GM23338 (cell line): ENCODE measurements around the gene IRAK1. TPM values are rescaled to one million over a fixed set of nuclear protein-coding genes. Genes with fewer than 3 reads are reported as not detected.

Experiments used
- ATAC-seq: fragments of 200-7000 bp; cut with Tn5 transposase; 3 replicates; pipeline ENCODE4 v1.9.1; 2020
- DNase-seq: peaks from one replicate; pipeline ENCODE4 v3.0.0-alpha.2; 2015; ENCODE audit warnings: low spot score
- H2AFZ ChIP-seq: fragments of 200-600 bp; sonication (generic); 2 replicates; pipeline ENCODE4 v1.8.0; 2016; ENCODE audit warnings: antibody characterized with exemption, mild to moderate bottlenecking, moderate library complexity
- H3F3A ChIP-seq: fragments of 200-600 bp; sonication (generic); replicated peaks from 2 replicates; pipeline ENCODE4 v1.8.0; 2017; ENCODE audit warnings: antibody characterized with exemption, mixed run types, low read depth
- H3K27ac ChIP-seq: fragments of 200-600 bp; sonication (generic); 2 replicates; pipeline ENCODE4 v1.6.1; 2016; ENCODE audit warnings: low read depth
- H3K27me3 ChIP-seq: fragments of 200-600 bp; sonication (generic); 2 replicates; pipeline ENCODE4 v1.8.0; 2016; ENCODE audit warnings: mild to moderate bottlenecking, mixed run types, moderate library complexity; ENCODE audit not compliant: insufficient read depth
- H3K36me3 ChIP-seq: fragments of 200-600 bp; sonication (generic); 2 replicates; pipeline ENCODE4 v1.8.0; 2016; ENCODE audit warnings: mild to moderate bottlenecking; ENCODE audit not compliant: insufficient read depth
- H3K4me1 ChIP-seq: fragments of 200-600 bp; sonication (generic); 2 replicates; pipeline ENCODE4 v1.8.0; 2016; ENCODE audit warnings: mild to moderate bottlenecking, moderate library complexity; ENCODE audit not compliant: insufficient read depth
- H3K4me2 ChIP-seq: fragments of 200-600 bp; sonication (generic); 2 replicates; pipeline ENCODE4 v1.7.1; 2017; ENCODE audit warnings: mixed run types
- H3K4me3 ChIP-seq: fragments of 200-600 bp; sonication (generic); 2 replicates; pipeline ENCODE4 v1.6.1; 2016; ENCODE audit warnings: mixed run types
- H3K79me2 ChIP-seq: fragments of 200-600 bp; sonication (generic); replicated peaks from 2 replicates; pipeline ENCODE4 v1.8.0; 2017; ENCODE audit warnings: mild to moderate bottlenecking; ENCODE audit not compliant: insufficient read depth
- H3K9me2 ChIP-seq: fragments of 200-600 bp; sonication (generic); 2 replicates; pipeline ENCODE4 v1.8.0; 2017; ENCODE audit not compliant: insufficient read depth
- H4K20me1 ChIP-seq: fragments of 200-600 bp; sonication (generic); replicated peaks from 2 replicates; pipeline ENCODE4 v1.8.0; 2017; ENCODE audit warnings: mild to moderate bottlenecking; ENCODE audit not compliant: insufficient read depth
- H3K27ac Mint-ChIP-seq: 2 replicates; pipeline ENCODE4 v1.8.0; 2020; ENCODE audit warnings: inconsistent platforms, mild to moderate bottlenecking, moderate library complexity, mixed read lengths
- H3K27me3 Mint-ChIP-seq: 3 replicates; pipeline ENCODE4 v1.8.0; 2022; ENCODE audit warnings: low read depth, mild to moderate bottlenecking, moderate library complexity, mixed read lengths, inconsistent platforms; ENCODE audit not compliant: insufficient read depth, poor library complexity
- H3K36me3 Mint-ChIP-seq: 3 replicates; pipeline ENCODE4 v1.8.0; 2021; ENCODE audit warnings: low read depth, mild to moderate bottlenecking, inconsistent platforms, moderate library complexity, mixed read lengths
- H3K4me1 Mint-ChIP-seq: 3 replicates; pipeline ENCODE4 v1.8.0; 2020; ENCODE audit warnings: mild to moderate bottlenecking, inconsistent platforms, mixed read lengths
- H3K4me3 Mint-ChIP-seq: 3 replicates; pipeline ENCODE4 v1.8.0; 2021; ENCODE audit warnings: moderate library complexity, mild to moderate bottlenecking, inconsistent platforms, mixed read lengths
- H3K9me3 Mint-ChIP-seq: 3 replicates; pipeline ENCODE4 v1.8.0; 2020; ENCODE audit warnings: moderate library complexity, mild to moderate bottlenecking, inconsistent platforms, mixed read lengths
- EZH2phosphoT487 ChIP-seq: fragments of 200-600 bp; sonication (generic); IDR thresholded peaks from one replicate; pipeline ENCODE4 v1.8.1; 2018; ENCODE audit warnings: antibody characterized with exemption; ENCODE audit not compliant: unreplicated experiment
- NANOG ChIP-seq: IDR thresholded peaks from 2 replicates; pipeline ENCODE4 v1.6.1; 2016; ENCODE audit warnings: antibody characterized with exemption, borderline replicate concordance
- REST ChIP-seq: IDR thresholded peaks from one replicate; pipeline ENCODE4 v1.6.1; 2018; ENCODE audit warnings: antibody characterized with exemption; ENCODE audit not compliant: unreplicated experiment
- STAT1 ChIP-seq: IDR thresholded peaks from one replicate; pipeline ENCODE4 v1.6.1; 2016; ENCODE audit warnings: antibody characterized with exemption; ENCODE audit not compliant: unreplicated experiment
- polyA plus RNA-seq: library from polyadenylated mRNA; unstranded; fragments of >200 nt; fragmentation: Nextera tagmentation; extraction: Ambion mirVana; gene quantifications from 2 replicates; pipeline ENCODE4 v1.2.1, GENCODE V29; 2016
- total RNA-seq: library from RNA; depleted of rRNA; stranded (reverse); fragments of >200 nt; shearing (Covaris generic); gene quantifications from 2 replicates; pipeline ENCODE4 v1.2.3, GENCODE V29; 2014
- TF ChIP-seq, protein P1 (sequence below): fragments of 250-450 bp; sonication (Bioruptor Pico); IDR thresholded peaks from 2 replicates; pipeline ENCODE4 v1.5.0; 2020; ENCODE audit warnings: mild to moderate bottlenecking, moderate library complexity

IRAK1 gene
- total and polyA plus RNA-seq, 2 experiments from 2014 or later: 21.6 to 38.0 TPM

- TF ChIP-seq, protein P1, sequence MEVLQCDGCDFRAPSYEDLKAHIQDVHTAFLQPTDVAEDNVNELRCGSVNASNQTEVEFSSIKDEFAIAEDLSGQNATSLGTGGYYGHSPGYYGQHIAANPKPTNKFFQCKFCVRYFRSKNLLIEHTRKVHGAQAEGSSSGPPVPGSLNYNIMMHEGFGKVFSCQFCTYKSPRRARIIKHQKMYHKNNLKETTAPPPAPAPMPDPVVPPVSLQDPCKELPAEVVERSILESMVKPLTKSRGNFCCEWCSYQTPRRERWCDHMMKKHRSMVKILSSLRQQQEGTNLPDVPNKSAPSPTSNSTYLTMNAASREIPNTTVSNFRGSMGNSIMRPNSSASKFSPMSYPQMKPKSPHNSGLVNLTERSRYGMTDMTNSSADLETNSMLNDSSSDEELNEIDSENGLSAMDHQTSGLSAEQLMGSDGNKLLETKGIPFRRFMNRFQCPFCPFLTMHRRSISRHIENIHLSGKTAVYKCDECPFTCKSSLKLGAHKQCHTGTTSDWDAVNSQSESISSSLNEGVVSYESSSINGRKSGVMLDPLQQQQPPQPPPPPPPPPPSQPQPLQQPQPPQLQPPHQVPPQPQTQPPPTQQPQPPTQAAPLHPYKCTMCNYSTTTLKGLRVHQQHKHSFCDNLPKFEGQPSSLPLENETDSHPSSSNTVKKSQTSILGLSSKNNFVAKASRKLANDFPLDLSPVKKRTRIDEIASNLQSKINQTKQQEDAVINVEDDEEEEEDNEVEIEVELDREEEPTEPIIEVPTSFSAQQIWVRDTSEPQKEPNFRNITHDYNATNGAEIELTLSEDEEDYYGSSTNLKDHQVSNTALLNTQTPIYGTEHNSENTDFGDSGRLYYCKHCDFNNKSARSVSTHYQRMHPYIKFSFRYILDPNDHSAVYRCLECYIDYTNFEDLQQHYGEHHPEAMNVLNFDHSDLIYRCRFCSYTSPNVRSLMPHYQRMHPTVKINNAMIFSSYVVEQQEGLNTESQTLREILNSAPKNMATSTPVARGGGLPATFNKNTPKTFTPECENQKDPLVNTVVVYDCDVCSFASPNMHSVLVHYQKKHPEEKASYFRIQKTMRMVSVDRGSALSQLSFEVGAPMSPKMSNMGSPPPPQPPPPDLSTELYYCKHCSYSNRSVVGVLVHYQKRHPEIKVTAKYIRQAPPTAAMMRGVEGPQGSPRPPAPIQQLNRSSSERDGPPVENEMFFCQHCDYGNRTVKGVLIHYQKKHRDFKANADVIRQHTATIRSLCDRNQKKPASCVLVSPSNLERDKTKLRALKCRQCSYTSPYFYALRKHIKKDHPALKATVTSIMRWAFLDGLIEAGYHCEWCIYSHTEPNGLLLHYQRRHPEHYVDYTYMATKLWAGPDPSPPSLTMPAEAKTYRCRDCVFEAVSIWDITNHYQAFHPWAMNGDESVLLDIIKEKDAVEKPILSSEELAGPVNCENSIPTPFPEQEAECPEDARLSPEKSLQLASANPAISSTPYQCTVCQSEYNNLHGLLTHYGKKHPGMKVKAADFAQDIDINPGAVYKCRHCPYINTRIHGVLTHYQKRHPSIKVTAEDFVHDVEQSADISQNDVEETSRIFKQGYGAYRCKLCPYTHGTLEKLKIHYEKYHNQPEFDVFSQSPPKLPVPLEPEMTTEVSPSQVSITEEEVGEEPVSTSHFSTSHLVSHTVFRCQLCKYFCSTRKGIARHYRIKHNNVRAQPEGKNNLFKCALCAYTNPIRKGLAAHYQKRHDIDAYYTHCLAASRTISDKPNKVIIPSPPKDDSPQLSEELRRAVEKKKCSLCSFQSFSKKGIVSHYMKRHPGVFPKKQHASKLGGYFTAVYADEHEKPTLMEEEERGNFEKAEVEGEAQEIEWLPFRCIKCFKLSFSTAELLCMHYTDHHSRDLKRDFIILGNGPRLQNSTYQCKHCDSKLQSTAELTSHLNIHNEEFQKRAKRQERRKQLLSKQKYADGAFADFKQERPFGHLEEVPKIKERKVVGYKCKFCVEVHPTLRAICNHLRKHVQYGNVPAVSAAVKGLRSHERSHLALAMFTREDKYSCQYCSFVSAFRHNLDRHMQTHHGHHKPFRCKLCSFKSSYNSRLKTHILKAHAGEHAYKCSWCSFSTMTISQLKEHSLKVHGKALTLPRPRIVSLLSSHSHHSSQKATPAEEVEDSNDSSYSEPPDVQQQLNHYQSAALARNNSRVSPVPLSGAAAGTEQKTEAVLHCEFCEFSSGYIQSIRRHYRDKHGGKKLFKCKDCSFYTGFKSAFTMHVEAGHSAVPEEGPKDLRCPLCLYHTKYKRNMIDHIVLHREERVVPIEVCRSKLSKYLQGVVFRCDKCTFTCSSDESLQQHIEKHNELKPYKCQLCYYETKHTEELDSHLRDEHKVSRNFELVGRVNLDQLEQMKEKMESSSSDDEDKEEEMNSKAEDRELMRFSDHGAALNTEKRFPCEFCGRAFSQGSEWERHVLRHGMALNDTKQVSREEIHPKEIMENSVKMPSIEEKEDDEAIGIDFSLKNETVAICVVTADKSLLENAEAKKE: no peak
Measured at GRCh38 chrX:154011376-154012335, 8.0 kb downstream of the IRAK1 start (continued).

DNA sequence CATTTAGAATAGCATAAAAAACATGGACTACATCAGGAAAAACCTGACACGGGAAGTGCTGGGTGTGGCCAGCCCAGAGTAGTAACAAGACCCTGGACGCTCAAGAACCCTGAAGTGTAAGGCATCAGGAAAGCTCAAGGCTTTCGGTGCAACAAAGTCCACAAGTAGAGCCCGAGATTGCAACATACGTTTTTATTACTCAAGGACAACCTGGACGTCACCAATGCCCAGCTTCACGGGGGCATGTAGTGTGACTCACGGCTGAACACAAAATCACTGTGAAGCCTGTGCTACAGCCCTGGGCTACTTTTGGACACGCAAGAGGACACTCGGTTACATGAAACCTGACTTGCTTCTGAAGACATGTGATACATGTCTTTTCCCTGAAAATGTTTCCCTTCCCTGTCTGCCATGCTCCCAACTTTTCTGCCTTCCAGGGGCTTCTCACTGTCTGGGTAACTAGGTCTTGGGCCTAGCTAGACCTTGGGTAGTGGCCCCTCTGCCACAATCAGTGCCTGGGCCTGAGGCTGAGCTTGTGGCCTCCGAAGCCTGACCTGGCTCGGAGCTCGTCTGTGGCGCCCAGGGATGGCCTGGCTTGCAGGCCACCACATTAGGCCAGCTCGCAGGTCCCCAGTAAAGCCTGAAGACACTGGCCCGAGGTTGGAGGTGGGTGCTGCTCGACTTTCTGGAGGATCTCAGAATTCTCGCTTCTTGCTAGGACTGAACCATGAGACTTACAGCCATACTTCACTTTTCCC lies 9.2 kb downstream of the IRAK1 start:
- TF ChIP-seq EZH2phosphoT487: no peak
- no peak for TF ChIP-seq NANOG
- no peak for TF ChIP-seq REST
- no peak for TF ChIP-seq STAT1
- Mint-ChIP-seq H3K9me3 (no peaks in the 10 kb centered on the region), H3K4me3 (no peak overlapping the region), H3K4me1 (peaks cover 11% of the 10 kb centered on the region), H3K27ac (no peak overlapping the region), H3K27me3 (peaks cover 2% of the 10 kb centered on the region), H3K36me3 (peaks cover 21% of the 10 kb centered on the region; the same call in 2 of the 3 replicates)
- Histone ChIP-seq H3K4me2 (no peak overlapping the region), H3K4me3 (no peak overlapping the region), H2AFZ (no peak overlapping the region), H3K27ac (no peak overlapping the region), H3K9me2 (no peaks in the 10 kb centered on the region), H3K4me1 (no peaks in the 10 kb centered on the region), H3K79me2 (no peaks in the 10 kb centered on the region), H3K36me3 (no peaks in the 10 kb centered on the region), H4K20me1 (no peaks in the 10 kb centered on the region), H3K27me3 (no peaks in the 10 kb centered on the region), H3F3A (no peaks in the 10 kb centered on the region)
- ATAC-seq: no peak
- DNase-seq: no peak
